HPDE6-E6E7 (cell line): Measurements from ENCODE around the gene SCEL.
"Not testable (repeated sequence)": the region's sequence is repeated elsewhere in the genome, so short reads cannot be mapped to it uniquely, and the experiment has no call there.

ENCODE experiments used
- DNase-seq: peaks from one replicate; pipeline ENCODE4 v3.0.0; 2011; ENCODE audit warnings: missing footprints; ENCODE audit errors: extremely low spot score

SCEL gene, protein sequence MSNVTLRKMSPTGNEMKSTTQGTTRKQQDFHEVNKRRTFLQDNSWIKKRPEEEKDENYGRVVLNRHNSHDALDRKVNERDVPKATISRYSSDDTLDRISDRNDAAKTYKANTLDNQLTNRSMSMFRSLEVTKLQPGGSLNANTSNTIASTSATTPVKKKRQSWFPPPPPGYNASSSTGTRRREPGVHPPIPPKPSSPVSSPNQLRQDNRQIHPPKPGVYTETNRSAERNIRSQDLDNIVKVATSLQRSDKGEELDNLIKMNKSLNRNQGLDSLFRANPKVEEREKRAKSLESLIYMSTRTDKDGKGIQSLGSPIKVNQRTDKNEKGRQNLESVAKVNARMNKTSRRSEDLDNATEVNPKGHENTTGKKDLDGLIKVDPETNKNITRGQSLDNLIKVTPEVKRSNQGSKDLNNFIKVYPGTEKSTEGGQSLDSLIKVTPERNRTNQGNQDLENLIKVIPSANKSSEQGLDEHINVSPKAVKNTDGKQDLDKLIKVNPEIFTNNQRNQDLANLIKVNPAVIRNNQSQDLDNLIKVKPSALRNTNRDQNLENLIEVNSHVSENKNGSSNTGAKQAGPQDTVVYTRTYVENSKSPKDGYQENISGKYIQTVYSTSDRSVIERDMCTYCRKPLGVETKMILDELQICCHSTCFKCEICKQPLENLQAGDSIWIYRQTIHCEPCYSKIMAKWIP

GRCh38 chr13:77535448-77535847 is at the start of gene SCEL:
TSS of gene SCEL (plus strand) at chr13:77535706. CDS start at chr13:77555876, 20,170 bp downstream.
- DNase-seq, result peak; percentile 79

- DNase-seq, result no peak
Observed at GRCh38 chr13:77489566-77490337, 45.8 kb upstream of the SCEL start.

DNA sequence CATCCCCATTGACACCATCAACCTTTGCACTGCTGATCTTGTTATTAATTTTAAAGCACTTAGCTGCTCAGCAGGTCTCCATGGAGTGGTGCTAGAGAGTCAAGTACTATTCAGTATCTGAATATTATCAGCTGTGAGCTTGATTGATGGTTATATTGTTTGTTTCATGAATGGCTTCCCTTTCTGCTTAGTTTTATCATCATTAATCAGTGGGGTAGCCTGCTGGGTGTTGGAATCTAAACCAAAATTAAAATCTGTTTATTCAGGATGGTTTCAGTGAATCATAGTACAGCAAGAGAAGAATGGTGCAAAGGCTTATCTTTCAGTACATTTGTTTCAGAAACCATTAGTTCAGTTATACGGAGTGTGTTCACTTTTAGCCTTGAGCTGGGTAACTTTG is 42.5 kb upstream of the SCEL start:
- DNase-seq, result peak; percentile 45

DNA sequence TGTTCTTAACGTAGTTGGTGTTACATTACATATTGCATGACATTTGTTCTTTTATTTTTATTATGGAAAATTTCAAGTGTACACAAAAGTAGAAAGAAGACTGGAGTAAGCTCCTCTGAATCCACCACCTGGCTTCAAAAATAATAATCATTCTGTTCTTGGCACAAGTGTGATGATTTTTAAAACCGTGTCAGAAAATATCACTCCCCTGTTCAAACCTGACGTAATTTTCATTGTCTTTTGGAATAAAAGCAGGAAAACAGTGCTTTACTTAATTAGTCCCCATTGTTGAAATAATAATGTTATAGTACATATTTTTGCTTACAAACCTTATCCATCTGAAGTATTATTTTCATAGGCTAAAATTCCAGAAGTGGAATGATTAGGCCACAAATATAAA is 41.3 kb upstream of the SCEL start:
- no peak for DNase-seq

DNA sequence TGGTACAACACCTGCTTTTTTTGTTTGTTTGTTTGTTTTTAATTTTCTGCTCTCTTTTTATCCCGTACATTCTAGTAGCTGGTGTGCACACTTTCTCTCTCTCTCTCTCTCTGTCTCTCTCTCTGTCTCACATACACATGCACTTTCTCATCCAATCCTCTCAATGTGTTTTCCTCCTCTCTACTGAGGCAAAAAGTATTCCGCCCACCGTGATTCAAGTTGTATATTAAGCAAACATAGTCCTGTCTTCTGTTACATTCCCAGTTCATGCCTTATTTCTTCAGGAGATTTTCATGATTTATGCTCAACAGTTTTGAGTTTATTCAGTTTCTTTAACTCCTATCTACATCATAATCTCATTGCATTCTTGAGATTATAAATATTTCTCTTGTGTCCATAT is 38.2 kb upstream of the SCEL start:
- no peak for DNase-seq

DNA sequence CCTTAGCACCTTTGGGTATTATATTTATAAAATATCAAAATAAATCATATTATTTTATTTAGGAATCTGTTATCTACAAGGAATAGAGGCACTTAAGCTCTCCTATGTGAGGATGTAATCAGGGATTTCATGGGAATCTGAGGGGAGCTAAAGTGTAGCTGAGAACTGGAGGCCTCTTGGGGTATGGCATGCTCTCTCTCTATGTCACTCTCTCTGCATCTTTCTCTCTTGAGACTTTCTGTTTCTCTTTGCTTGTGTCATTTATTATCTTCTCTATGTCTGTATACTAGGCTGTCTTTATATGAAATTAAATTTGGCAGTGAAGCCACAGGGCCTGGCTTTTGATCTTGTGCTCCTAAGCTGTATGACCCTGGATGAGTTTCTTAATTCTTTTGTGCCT is 37.7 kb upstream of the SCEL start:
- no peak for DNase-seq

GRCh38 chr13:77502104-77502720 is 33.3 kb upstream of the SCEL start:
- DNase-seq, result no peak

DNA sequence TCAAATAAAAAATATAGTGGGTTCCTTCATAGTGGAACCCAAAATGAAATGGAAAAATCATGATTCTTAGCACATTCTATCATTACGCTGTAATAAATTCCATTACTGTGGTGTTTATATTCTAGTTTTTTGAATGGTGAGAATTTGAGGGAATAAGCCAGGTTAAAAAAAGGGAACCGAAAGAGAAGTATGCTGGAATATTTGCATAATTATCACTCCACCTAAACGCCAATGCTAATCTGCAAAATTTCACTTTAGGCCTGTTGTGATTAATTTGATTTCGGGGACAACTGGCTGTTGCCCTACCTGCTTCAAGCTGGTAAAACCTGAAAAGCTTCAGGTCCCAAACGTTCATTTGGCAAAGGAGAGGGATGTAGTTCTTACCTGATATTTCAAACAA is 32.1 kb upstream of the SCEL start:
- DNase-seq, result no peak

DNA sequence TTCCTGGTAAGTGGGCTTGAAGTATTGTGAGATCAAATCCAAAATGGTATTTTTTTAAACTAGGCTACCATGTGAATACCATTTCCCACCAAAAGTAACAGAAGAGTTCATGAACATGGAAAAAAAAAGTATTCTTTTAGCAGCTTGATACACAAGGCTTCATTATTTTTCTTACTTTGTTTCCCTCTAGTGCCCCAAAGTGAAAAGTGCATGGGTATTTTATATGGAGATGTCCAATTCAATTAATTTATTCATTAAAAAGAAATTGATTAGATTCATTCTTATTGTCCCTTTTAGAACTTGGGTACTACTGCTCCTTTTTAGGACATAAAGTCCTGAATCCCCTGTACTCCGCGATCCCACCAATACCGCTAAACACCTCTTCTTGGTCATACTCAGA is 28.6 kb upstream of the SCEL start:
- DNase-seq, result no peak

- peak; percentile 87 for DNase-seq
Observed at GRCh38 chr13:77507931-77508776, 27.4 kb upstream of the SCEL start.

DNA sequence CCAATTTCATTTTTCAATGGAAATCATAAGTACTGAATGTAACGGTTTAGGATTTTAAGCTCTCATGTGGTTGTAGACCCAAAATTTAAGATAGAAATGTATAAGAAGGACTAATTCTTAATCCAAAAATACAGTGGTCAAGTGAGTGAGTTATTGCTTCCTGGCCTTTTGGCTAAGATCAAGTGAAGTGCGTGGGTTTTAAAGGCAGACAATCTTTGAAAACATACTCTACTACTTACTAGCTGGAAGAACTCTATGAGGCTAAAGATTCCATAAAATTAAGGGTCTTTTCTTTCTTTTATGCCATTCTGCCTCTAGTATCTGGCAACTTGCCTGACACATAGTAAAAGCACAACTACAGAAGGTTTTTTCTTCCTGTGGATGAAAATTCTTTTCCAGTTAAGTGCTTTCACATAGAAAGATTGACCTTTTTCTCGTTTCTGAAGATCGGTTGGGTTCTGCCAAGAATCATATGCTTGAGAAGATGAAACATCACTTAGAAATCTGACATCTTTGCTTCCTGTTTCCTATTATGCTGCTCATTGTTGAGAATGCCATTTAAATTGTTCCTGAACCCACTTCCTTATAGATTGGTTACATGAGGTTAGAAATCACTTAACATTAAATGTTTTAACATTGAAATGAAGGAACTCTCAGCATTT is 26.4 kb upstream of the SCEL start:
- no peak for DNase-seq

- DNase-seq, result no peak
Observed at GRCh38 chr13:77510156-77510555, 25.4 kb upstream of the SCEL start.

GRCh38 chr13:77511552-77511951 is 24.0 kb upstream of the SCEL start:
- DNase-seq, result no peak

DNA sequence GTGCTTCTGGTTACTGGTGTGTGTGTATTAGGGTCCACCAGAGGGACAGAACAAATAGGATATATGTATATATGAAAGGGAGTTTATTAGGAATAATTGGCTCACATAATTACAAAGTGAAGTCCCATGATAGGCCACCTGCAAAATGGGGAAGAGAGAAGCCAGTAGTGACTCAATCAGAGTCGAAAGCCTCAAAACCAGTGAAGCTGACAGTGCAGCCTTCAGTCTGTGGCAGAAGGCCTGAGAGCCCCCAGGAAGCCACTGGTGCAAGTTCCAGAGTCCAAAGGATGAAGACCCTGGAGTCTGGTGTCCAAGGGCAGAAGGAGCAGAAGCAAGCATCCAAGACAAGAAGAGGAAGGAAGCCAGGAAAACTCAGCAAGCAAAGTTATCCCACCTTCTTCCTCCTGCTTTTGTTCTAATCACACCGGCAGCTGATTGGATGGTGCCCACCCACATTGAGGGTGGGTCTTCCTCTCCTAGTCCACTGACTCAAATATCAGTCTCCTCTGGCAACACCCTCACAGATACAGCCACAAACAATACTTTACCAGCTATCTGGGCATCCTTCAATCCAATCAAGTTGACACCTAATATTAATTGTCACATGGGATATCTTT is 21.7 kb upstream of the SCEL start:
- DNase-seq, result no peak

- DNase-seq, result no peak
Observed at GRCh38 chr13:77514336-77514726, 21.2 kb upstream of the SCEL start.

DNA sequence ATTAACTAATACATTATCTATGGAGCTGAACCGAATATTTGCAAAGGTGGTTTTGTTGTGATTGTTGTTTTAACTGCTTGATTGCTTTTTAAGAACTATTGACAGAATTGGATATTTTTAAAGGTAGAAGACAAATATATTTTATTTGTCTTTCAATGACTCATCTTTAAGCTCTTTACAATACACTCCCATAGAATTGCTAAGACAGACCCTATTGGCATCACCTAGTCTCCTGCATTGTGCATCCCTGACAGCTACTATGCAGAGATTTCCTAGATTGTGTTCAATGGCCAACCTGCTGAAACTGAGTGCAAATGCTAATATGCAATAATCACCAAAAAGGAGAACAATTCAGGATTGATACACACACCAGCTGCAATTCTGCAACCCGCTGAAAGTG is 19.7 kb upstream of the SCEL start:
- DNase-seq, result no peak

DNA sequence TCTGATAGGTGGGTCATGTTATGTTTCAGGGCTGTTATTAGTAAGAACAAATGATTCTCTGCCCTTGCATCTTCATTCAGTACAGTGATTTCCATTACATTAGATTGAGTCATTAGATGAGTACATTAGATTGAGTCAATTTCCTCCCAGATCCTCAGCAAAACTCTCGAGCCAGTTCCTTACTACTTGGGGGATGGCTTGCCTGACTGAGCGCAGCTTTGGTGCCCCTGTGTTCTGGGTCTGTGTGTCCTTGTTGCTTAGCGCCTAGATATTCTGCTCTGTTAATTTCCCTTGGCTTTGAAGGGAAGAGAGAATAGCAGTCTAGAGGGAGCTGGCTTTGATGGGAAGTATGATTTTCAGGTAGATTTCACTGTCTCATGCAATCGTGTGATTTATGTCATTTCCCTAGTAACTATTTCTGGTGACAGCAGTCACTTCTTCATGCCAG is 19.1 kb upstream of the SCEL start:
- DNase-seq, result peak; percentile 56

DNA sequence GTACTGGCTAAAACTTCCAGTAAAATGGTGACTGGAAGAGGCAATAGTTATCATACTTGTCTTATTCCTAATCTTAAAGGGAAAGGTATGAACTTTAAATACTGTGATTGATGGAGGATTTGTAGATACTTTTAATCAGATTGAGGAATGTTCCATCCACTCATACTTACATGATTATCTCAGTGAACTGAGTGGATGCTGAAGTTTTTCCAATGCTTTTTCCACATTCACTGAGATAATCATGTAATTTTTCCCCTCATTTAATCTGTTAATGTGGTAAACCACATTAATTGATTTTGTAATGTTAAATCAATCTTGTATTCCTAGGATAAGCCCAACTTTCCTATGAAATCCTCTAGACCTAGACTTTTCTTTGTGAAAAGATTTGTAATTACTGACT is 17.2 kb upstream of the SCEL start:
- DNase-seq, result no peak

DNA sequence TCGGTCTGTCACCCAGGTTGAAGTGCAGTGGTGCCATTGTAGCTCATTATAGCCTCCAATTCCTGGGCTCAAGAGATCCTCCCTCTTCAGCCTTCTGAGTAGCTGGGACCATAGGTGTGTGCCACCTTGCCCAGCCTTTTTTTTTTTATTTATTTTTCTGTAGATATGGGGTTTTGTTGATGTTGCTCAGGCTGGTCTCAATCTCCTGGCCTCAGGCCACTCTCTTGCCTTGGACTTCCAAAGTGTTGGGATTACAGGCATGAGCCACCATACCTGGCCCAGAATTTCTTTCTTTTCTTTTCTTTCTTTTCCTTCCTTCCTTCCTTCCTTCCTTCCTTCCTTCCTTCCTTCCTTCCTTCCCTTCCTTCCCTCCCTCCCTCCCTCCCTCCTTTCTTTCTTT is 16.1 kb upstream of the SCEL start:
- DNase-seq, result not testable (repeated sequence)

DNA sequence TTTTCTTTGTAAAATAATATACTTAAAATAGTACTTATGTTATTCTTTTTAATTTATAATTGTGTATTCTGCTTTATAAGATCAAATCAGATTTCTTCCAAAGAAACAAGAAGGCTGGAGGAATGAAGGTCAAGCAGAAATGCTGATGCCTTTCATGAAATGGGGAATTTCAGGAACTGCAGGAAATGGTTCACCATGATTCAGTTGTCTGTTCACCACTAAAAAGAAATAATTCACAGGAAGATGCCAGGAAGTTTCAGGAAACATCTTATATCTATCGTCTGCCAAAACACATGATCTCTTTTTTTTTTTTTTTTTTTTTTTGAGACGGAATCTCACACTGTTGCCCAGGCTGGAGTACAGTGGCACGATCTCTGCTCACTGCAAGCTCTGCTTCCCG is 15.7 kb upstream of the SCEL start:
- DNase-seq, result no peak
